Panc1 (cell line): ENCODE data around the gene NPLOC4. TPM values are rescaled to one million over a fixed set of nuclear protein-coding genes. Genes with fewer than 3 reads are reported as not detected.

Experiments
- ATAC-seq: fragments of 200-7000 bp; cut with Tn5 transposase; 2 replicates; pipeline ENCODE4 v1.9.1; 2020; ENCODE audit warnings: mild to moderate bottlenecking, moderate library complexity
- BruUV-seq: library from RNA; stranded (reverse); fragments of 400-500 nt; replicated peaks from 2 replicates; lab custom pipeline; 2021; lab: Mats Ljungman, UMichigan
- CTCF ChIA-PET: fragments of 300-600 bp; sonication (Branson Sonifier 250); formaldehyde crosslinking; loops from one replicate; lab custom pipeline; 2022; ENCODE audit warnings: antibody characterized with exemption; lab: Charles Lee
- POLR2A ChIA-PET: fragments of 300-600 bp; sonication (Branson Sonifier 250); formaldehyde crosslinking; loops from one replicate; lab custom pipeline; 2022; ENCODE audit warnings: antibody characterized with exemption; lab: Charles Lee
- DNase-seq: peaks from one replicate; pipeline ENCODE4 v3.0.0-alpha.2; 2010; ENCODE audit warnings: low read depth, low spot score
- H3K27ac ChIP-seq: 2 replicates; pipeline ENCODE4 v1.5.1; 2011; ENCODE audit warnings: mild to moderate bottlenecking, low read length, inconsistent platforms
- H3K27me3 ChIP-seq: fragments of 200-500 bp; sonication (Bioruptor generic); 2 replicates; pipeline ENCODE4 v1.6.0; 2014; ENCODE audit warnings: low read length, inconsistent platforms; ENCODE audit not compliant: control insufficient read depth, insufficient read depth
- H3K36me3 ChIP-seq: fragments of 200-500 bp; sonication (Bioruptor generic); 2 replicates; pipeline ENCODE4 v1.5.1; 2014; ENCODE audit warnings: inconsistent platforms, mild to moderate bottlenecking, low read length, moderate library complexity; ENCODE audit not compliant: control insufficient read depth, insufficient read depth
- H3K4me1 ChIP-seq: 2 replicates; pipeline ENCODE4 v1.5.1; 2011; ENCODE audit warnings: inconsistent platforms, mild to moderate bottlenecking, low read length, moderate library complexity; ENCODE audit not compliant: control insufficient read depth, insufficient read depth
- H3K4me3 ChIP-seq, 2 experiments: 2 replicates each; pipeline ENCODE4 v1.5.1; 2011 to 2012; ENCODE audit warnings: low read depth in 2 of 2, low read length in 2 of 2, mild to moderate bottlenecking in 2 of 2, inconsistent platforms in 1 of 2, moderate library complexity in 1 of 2
- H3K9me3 ChIP-seq: fragments of 200-500 bp; sonication (Bioruptor generic); 2 replicates; pipeline ENCODE4 v1.5.1; 2014; ENCODE audit warnings: low read depth, mild to moderate bottlenecking, inconsistent platforms, low read length, moderate library complexity; ENCODE audit not compliant: control insufficient read depth, insufficient read depth
- CTCF ChIP-seq: fragments of 450-650 bp; IDR thresholded peaks from 2 replicates; pipeline ENCODE4 v1.5.1; 2017; ENCODE audit warnings: mild to moderate bottlenecking
- POLR2AphosphoS5 ChIP-seq: IDR thresholded peaks from 2 replicates; pipeline ENCODE4 v1.6.1; 2012; ENCODE audit warnings: mild to moderate bottlenecking, low read depth, low read length, moderate library complexity
- SIN3A ChIP-seq: IDR thresholded peaks from 2 replicates; pipeline ENCODE4 v1.6.1; 2012; ENCODE audit warnings: low read depth, mild to moderate bottlenecking, low read length, moderate library complexity, borderline replicate concordance; ENCODE audit not compliant: insufficient read depth
- TCF7L2 ChIP-seq: IDR thresholded peaks from 2 replicates; pipeline ENCODE4 v1.6.1; 2011; ENCODE audit warnings: mild to moderate bottlenecking, low read depth, low read length, inconsistent platforms
- in situ Hi-C: cut with HindIII; loops from 2 replicates; pipeline ENCODE4 v1.10.0; 2016; ENCODE audit warnings: low sequenced_read_pairs, low pct_unique_long_range_greater_than_20kb
- intact Hi-C: fragments of 100-400 bp; cut with micrococcal nuclease; formaldehyde crosslinking; loops from one replicate; pipeline ENCODE4 v1.10.0; 2022; ENCODE audit not compliant: unreplicated experiment
- total RNA-seq: library from RNA; stranded (reverse); gene quantifications from one replicate; pipeline ENCODE4 v1.2.1, GENCODE V29; 2021; ENCODE audit not compliant: unreplicated experiment
- TF ChIP-seq, protein P1 (sequence below), 2 experiments: IDR thresholded peaks; 2 replicates each; pipeline ENCODE4 v1.6.1; 2011 to 2012; ENCODE audit warnings: low read depth in 2 of 2, control low read depth in 1 of 2, low read length in 1 of 2, mild to moderate bottlenecking in 1 of 2, moderate library complexity in 1 of 2; ENCODE audit not compliant: insufficient read depth in 1 of 2

Gene NPLOC4
- total RNA-seq, 1 experiment from 2014 or later = 246 TPM

GRCh38 chr17:81517339-81518112 lies 119.4 kb downstream of the NPLOC4 start:
- intact Hi-C loops (loop anchor here (5.0 kb wide), 1 partner anchor 125 kb away; no protein-coding TSS in a partner anchor), in situ Hi-C loops (no loop called here)
- TF ChIP-seq POLR2AphosphoS5 (peak; percentile 22), CTCF (no peak), SIN3A (0 out of 2 replicates have a peak, but pooled peaks have one; percentile 17)
- no TSS peak for BruUV-seq
- no peaks in the 10 kb centered on the region for H3K27me3 ChIP-seq
- DNase-seq = no peak
- H3K36me3 ChIP-seq = no peaks in the 10 kb centered on the region; the same call in 1 of the 2 replicates
- POLR2A ChIA-PET = interaction anchor here (0.6 to 1.1 kb wide), 3 partner anchors 9 to 84 kb away, joined by 6 to 20 read pairs (median 11); no protein-coding TSS in a partner anchor
- H3K4me1 ChIP-seq = peaks cover 36% of the 10 kb centered on the region
- H3K4me3 ChIP-seq = peak overlapping the region; percentile 61 to 68
- H3K27ac ChIP-seq = peak overlapping the region; percentile 93
- ATAC-seq = peak; percentile 6; the same call in 1 of the 2 replicates
- CTCF ChIA-PET = no interaction called here
- no peaks in the 10 kb centered on the region for H3K9me3 ChIP-seq

GRCh38 chr17:81517009-81517338 lies 119.9 kb downstream of the NPLOC4 start:
- intact Hi-C loops = loop anchor here (5.0 kb wide), 1 partner anchor 125 kb away; no protein-coding TSS in a partner anchor
- no peak for ATAC-seq
- Histone ChIP-seq H3K36me3 (peaks cover 4% of the 10 kb centered on the region; the same call in 1 of the 2 replicates), H3K27ac (peak overlapping the region; percentile 93), H3K4me1 (peaks cover 36% of the 10 kb centered on the region), H3K4me3 (peak overlapping the region; percentile 68 to 82), H3K27me3 (no peaks in the 10 kb centered on the region), H3K9me3 (no peaks in the 10 kb centered on the region)
- BruUV-seq = no TSS peak
- no peak for DNase-seq
- in situ Hi-C loops = no loop called here
- ChIA-PET CTCF (no interaction called here), POLR2A (interaction anchor here (0.6 kb wide), 1 partner anchor 11 kb away, joined by 6 read pairs; no protein-coding TSS in a partner anchor)
- TF ChIP-seq SIN3A (0 out of 2 replicates have a peak, but pooled peaks have one; percentile 35), POLR2AphosphoS5 (no peak; the same call in 1 of the 2 replicates)

GRCh38 chr17:81516439-81516838 lies 120.5 kb downstream of the NPLOC4 start:
- Histone ChIP-seq H3K36me3 (peaks cover 9% of the 10 kb centered on the region), H3K9me3 (no peaks in the 10 kb centered on the region), H3K27me3 (no peaks in the 10 kb centered on the region), H3K27ac (peak overlapping the region; percentile 93), H3K4me1 (peaks cover 36% of the 10 kb centered on the region), H3K4me3 (peak overlapping the region; percentile 68 to 82)
- in situ Hi-C loops (no loop called here), intact Hi-C loops (loop anchor here (5.0 kb wide), 1 partner anchor 124 kb away; no protein-coding TSS in a partner anchor)
- no peak for TF ChIP-seq TCF7L2
- TF ChIP-seq CTCF = no peak
- no peak for TF ChIP-seq SIN3A
- peak; percentile 6; the same call in 1 of the 2 replicates for TF ChIP-seq POLR2AphosphoS5
- TF ChIP-seq, protein P1, sequence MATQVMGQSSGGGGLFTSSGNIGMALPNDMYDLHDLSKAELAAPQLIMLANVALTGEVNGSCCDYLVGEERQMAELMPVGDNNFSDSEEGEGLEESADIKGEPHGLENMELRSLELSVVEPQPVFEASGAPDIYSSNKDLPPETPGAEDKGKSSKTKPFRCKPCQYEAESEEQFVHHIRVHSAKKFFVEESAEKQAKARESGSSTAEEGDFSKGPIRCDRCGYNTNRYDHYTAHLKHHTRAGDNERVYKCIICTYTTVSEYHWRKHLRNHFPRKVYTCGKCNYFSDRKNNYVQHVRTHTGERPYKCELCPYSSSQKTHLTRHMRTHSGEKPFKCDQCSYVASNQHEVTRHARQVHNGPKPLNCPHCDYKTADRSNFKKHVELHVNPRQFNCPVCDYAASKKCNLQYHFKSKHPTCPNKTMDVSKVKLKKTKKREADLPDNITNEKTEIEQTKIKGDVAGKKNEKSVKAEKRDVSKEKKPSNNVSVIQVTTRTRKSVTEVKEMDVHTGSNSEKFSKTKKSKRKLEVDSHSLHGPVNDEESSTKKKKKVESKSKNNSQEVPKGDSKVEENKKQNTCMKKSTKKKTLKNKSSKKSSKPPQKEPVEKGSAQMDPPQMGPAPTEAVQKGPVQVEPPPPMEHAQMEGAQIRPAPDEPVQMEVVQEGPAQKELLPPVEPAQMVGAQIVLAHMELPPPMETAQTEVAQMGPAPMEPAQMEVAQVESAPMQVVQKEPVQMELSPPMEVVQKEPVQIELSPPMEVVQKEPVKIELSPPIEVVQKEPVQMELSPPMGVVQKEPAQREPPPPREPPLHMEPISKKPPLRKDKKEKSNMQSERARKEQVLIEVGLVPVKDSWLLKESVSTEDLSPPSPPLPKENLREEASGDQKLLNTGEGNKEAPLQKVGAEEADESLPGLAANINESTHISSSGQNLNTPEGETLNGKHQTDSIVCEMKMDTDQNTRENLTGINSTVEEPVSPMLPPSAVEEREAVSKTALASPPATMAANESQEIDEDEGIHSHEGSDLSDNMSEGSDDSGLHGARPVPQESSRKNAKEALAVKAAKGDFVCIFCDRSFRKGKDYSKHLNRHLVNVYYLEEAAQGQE (IDR thresholded peaks at IDR 0.05; ENCODE audit: insufficient read depth in 1 of 2, low read depth in 2 of 2, low read length in 1 of 2) = no peak
- CTCF ChIA-PET = no interaction called here
- ATAC-seq (no peak), DNase-seq (no peak)
- POLR2A ChIA-PET = interaction anchor here (0.5 to 0.6 kb wide), 3 partner anchors 11 to 339 kb away, joined by 4 to 12 read pairs (median 10); no protein-coding TSS in a partner anchor
- no TSS peak for BruUV-seq
